Smooth muscle cell (in vitro differentiated cells): ENCODE results near the gene PDS5A. TPM values are rescaled to one million over a fixed set of nuclear protein-coding genes. Genes with fewer than 3 reads are reported as not detected.

Experiments used
- DNase-seq: peaks from one replicate; lab custom pipeline; 2025; ENCODE audit not compliant: unreplicated experiment; lab: John Stamatoyannopoulos, UW
- H2AFZ ChIP-seq: fragments of 200-600 bp; sonication (generic); 2 replicates; pipeline ENCODE4 v1.6.0; 2016; ENCODE audit warnings: antibody characterized with exemption, low read depth, mild to moderate bottlenecking
- H3F3A ChIP-seq: fragments of 200-600 bp; sonication (generic); 2 replicates; pipeline ENCODE4 v1.6.0; 2017; ENCODE audit warnings: antibody characterized with exemption, low read depth
- H3K27ac ChIP-seq: fragments of 200-600 bp; sonication (generic); 2 replicates; pipeline ENCODE4 v1.5.1; 2016; ENCODE audit warnings: low read depth, mild to moderate bottlenecking
- H3K27me3 ChIP-seq: fragments of 200-600 bp; sonication (generic); 2 replicates; pipeline ENCODE4 v1.6.1; 2016; ENCODE audit warnings: low read depth, mild to moderate bottlenecking
- H3K36me3 ChIP-seq: fragments of 200-600 bp; sonication (generic); 2 replicates; pipeline ENCODE4 v1.5.1; 2016; ENCODE audit warnings: low read depth
- H3K4me1 ChIP-seq: fragments of 200-600 bp; sonication (generic); 2 replicates; pipeline ENCODE4 v1.5.1; 2016; ENCODE audit warnings: low read depth
- H3K4me2 ChIP-seq: fragments of 200-600 bp; sonication (generic); 2 replicates; pipeline ENCODE4 v1.6.0; 2016; ENCODE audit warnings: mild to moderate bottlenecking
- H3K4me3 ChIP-seq: fragments of 200-600 bp; sonication (generic); 2 replicates; pipeline ENCODE4 v1.5.1; 2016; ENCODE audit warnings: mild to moderate bottlenecking
- H3K79me2 ChIP-seq: fragments of 200-600 bp; sonication (generic); 2 replicates; pipeline ENCODE4 v1.6.0; 2016; ENCODE audit warnings: low read depth, mild to moderate bottlenecking
- H3K9ac ChIP-seq: fragments of 200-600 bp; sonication (generic); 2 replicates; pipeline ENCODE4 v1.6.0; 2016; ENCODE audit warnings: low read depth
- H3K9me3 ChIP-seq: fragments of 200-600 bp; sonication (generic); replicated peaks from 2 replicates; pipeline ENCODE4 v1.5.1; 2016; ENCODE audit warnings: low read depth
- H4K20me1 ChIP-seq: fragments of 200-600 bp; sonication (generic); 2 replicates; pipeline ENCODE4 v1.6.0; 2016; ENCODE audit warnings: low read depth
- WGBS: methylation state at CpG from one replicate; pipeline ENCODE4 v1.1.7; 2016; ENCODE audit warnings: low lambda C conversion rate; 5-methylcytosine and 5-hydroxymethylcytosine counted together
- polyA plus RNA-seq: library from polyadenylated mRNA; unstranded; fragments of >200 nt; fragmentation: Nextera tagmentation; extraction: Ambion mirVana; gene quantifications from 2 replicates; pipeline ENCODE4 v1.2.1, GENCODE V29; 2016
- total RNA-seq: library from RNA; depleted of rRNA; stranded (reverse); fragments of >200 nt; gene quantifications from 2 replicates; pipeline ENCODE4 v1.2.3, GENCODE V29; 2014
- TF ChIP-seq, protein P1 (sequence below): fragments of 200-600 bp; sonication (generic); IDR thresholded peaks from 2 replicates; pipeline ENCODE4 v1.5.1; 2017; ENCODE audit warnings: borderline replicate concordance, mild to moderate bottlenecking, antibody characterized with exemption; ENCODE audit not compliant: insufficient read depth, poor library complexity, severe bottlenecking

PDS5A gene
- total and polyA plus RNA-seq, 2 experiments from 2014 or later, result 19.4 to 61.3 TPM

DNA sequence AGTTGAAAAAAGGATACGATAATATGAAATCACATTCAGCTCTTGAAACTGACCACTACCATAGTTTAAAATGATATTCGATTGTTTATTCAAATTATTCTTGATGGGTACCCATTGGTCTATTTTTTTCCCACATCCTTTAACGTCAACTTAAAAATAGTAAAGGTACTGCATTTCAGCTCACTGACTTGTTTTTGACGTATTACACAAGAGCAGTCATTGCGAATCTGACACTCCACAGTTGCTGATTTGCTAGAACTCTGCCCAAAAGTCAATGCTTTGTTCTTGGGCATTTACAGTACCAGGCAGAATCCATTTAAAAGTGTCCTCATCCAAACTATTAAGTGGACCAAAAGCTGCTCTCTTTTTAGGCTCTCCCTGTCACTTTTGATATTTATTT lies 1.2 kb upstream of the PDS5A start:
- Histone ChIP-seq H2AFZ (peak overlapping the region; percentile 45), H4K20me1 (peaks cover 22% of the 10 kb centered on the region), H3K9ac (no peak overlapping the region), H3K79me2 (peaks cover 30% of the 10 kb centered on the region), H3K27ac (no peak overlapping the region), H3F3A (peaks cover 4% of the 10 kb centered on the region), H3K36me3 (no peaks in the 10 kb centered on the region), H3K4me1 (peaks cover 17% of the 10 kb centered on the region), H3K9me3 (no peaks in the 10 kb centered on the region), H3K4me3 (no peak overlapping the region), H3K27me3 (no peaks in the 10 kb centered on the region), H3K4me2 (no peak overlapping the region)
- TF ChIP-seq, protein P1, sequence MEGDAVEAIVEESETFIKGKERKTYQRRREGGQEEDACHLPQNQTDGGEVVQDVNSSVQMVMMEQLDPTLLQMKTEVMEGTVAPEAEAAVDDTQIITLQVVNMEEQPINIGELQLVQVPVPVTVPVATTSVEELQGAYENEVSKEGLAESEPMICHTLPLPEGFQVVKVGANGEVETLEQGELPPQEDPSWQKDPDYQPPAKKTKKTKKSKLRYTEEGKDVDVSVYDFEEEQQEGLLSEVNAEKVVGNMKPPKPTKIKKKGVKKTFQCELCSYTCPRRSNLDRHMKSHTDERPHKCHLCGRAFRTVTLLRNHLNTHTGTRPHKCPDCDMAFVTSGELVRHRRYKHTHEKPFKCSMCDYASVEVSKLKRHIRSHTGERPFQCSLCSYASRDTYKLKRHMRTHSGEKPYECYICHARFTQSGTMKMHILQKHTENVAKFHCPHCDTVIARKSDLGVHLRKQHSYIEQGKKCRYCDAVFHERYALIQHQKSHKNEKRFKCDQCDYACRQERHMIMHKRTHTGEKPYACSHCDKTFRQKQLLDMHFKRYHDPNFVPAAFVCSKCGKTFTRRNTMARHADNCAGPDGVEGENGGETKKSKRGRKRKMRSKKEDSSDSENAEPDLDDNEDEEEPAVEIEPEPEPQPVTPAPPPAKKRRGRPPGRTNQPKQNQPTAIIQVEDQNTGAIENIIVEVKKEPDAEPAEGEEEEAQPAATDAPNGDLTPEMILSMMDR, result no peak
- no peak for DNase-seq
- 93% methylated on average over 5 of the region's 5 CpGs for WGBS

GRCh38 chr4:39978378-39978775 lies 666 bp upstream of the PDS5A start:
- no peaks in the 10 kb centered on the region for H3K27me3 ChIP-seq
- H3K4me1 ChIP-seq, result peaks cover 17% of the 10 kb centered on the region
- H3F3A ChIP-seq, result peaks cover 4% of the 10 kb centered on the region
- peaks cover 35% of the 10 kb centered on the region for H3K79me2 ChIP-seq
- peak overlapping the region; percentile 84 for H3K4me2 ChIP-seq
- H4K20me1 ChIP-seq, result peaks cover 28% of the 10 kb centered on the region
- WGBS, result 37% methylated on average over 5 of the region's 5 CpGs
- peak overlapping the region; percentile 52 for H3K9ac ChIP-seq
- no peaks in the 10 kb centered on the region for H3K36me3 ChIP-seq
- peak overlapping the region; percentile 49 for H3K27ac ChIP-seq
- H3K9me3 ChIP-seq, result no peaks in the 10 kb centered on the region
- no peak for DNase-seq
- TF ChIP-seq, protein P1, result no peak
- H3K4me3 ChIP-seq, result peak overlapping the region; percentile 97
- peak overlapping the region; percentile 98 for H2AFZ ChIP-seq

- Histone ChIP-seq H3K9ac (peak overlapping the region; percentile 97), H3K4me3 (peak overlapping the region; percentile 97), H3K27ac (peak overlapping the region; percentile 93), H2AFZ (peak overlapping the region; percentile 94), H3K27me3 (no peaks in the 10 kb centered on the region), H3K4me2 (peak overlapping the region; percentile 86), H4K20me1 (peaks cover 40% of the 10 kb centered on the region), H3F3A (peaks cover 4% of the 10 kb centered on the region), H3K79me2 (peaks cover 49% of the 10 kb centered on the region), H3K4me1 (peaks cover 17% of the 10 kb centered on the region), H3K36me3 (no peaks in the 10 kb centered on the region), H3K9me3 (no peaks in the 10 kb centered on the region)
- TF ChIP-seq, protein P1, result no peak
- 1% methylated on average over 26 of the region's 54 CpGs for WGBS
- DNase-seq, result peak; percentile 48
Observed at GRCh38 chr4:39976945-39977488, 694 bp downstream of the PDS5A start.
